H1 (cell line): Measurements from ENCODE around the gene MCL1. TPM values are rescaled to one million over a fixed set of nuclear protein-coding genes. Genes with fewer than 3 reads are reported as not detected.

Experiments
- ASH2L ChIP-seq: fragments of 200-600, 300-600 bp; sonication (generic); IDR thresholded peaks from one replicate; pipeline ENCODE4 v1.7.1; 2017; ENCODE audit warnings: low read length
- BACH1 ChIP-seq: IDR thresholded peaks from 2 replicates; pipeline ENCODE4 v1.6.1; 2012; ENCODE audit warnings: low read length, improper control_type of control experiment
- EP300 ChIP-seq, 2 experiments: IDR thresholded peaks; 1 replicate in 1 of 2; 2 replicates in 1 of 2; pipeline ENCODE4 v1.6.1; 2011 to 2012; ENCODE audit warnings: low read depth in 2 of 2, low read length in 2 of 2, mild to moderate bottlenecking in 2 of 2, borderline replicate concordance in 1 of 2, inconsistent platforms in 1 of 2, moderate library complexity in 1 of 2
- FOSL1 ChIP-seq: IDR thresholded peaks from 2 replicates; pipeline ENCODE4 v1.6.1; 2011; ENCODE audit warnings: mild to moderate bottlenecking, low read depth, low read length, moderate library complexity; ENCODE audit not compliant: insufficient read depth
- GABPA ChIP-seq: IDR thresholded peaks from 2 replicates; pipeline ENCODE4 v1.6.1; 2011; ENCODE audit warnings: mild to moderate bottlenecking, low read length, moderate library complexity, borderline replicate concordance; ENCODE audit not compliant: insufficient read depth
- JUN ChIP-seq: IDR thresholded peaks from 2 replicates; pipeline ENCODE4 v1.6.1; 2011; ENCODE audit warnings: low read depth, mild to moderate bottlenecking, improper control_type of control experiment, low read length
- NANOG ChIP-seq: IDR thresholded peaks from 2 replicates; pipeline ENCODE4 v1.6.1; 2011; ENCODE audit warnings: low read length, low read depth, mild to moderate bottlenecking, inconsistent platforms; ENCODE audit not compliant: insufficient read depth, poor library complexity, severe bottlenecking
- PHF8 ChIP-seq: fragments of 200-600 bp; sonication (generic); conservative IDR thresholded peaks from 2 replicates; pipeline ENCODE4 v1.7.1; 2012; ENCODE audit warnings: low read depth, mild to moderate bottlenecking, inconsistent platforms, low read length, moderate library complexity
- POLR2AphosphoS5 ChIP-seq: IDR thresholded peaks from 2 replicates; pipeline ENCODE4 v1.6.1; 2011; ENCODE audit warnings: low read depth, low read length
- RFX5 ChIP-seq: IDR thresholded peaks from 2 replicates; pipeline ENCODE4 v1.6.1; 2011; ENCODE audit warnings: low read depth, low read length, improper control_type of control experiment, borderline replicate concordance
- RNF2 ChIP-seq: fragments of 200-900, 300-1000 bp; sonication (generic); IDR thresholded peaks from 2 replicates; pipeline ENCODE4 v1.7.1; 2016; ENCODE audit warnings: borderline replicate concordance, low read depth, mild to moderate bottlenecking, antibody characterized with exemption, low read length; ENCODE audit not compliant: poor library complexity, severe bottlenecking; ENCODE audit errors: missing control alignments
- RXRA ChIP-seq: IDR thresholded peaks from 2 replicates; pipeline ENCODE4 v1.6.1; 2011; ENCODE audit warnings: low read depth, mild to moderate bottlenecking, low read length, moderate library complexity; ENCODE audit not compliant: insufficient read depth
- SIRT6 ChIP-seq: IDR thresholded peaks from one replicate; pipeline ENCODE4 v1.7.1; 2012; ENCODE audit warnings: low read length, inconsistent platforms
- SP4 ChIP-seq: IDR thresholded peaks from 2 replicates; pipeline ENCODE4 v1.6.1; 2012; ENCODE audit warnings: low read length, inconsistent platforms
- USF2 ChIP-seq: IDR thresholded peaks from 2 replicates; pipeline ENCODE4 v1.6.1; 2011; ENCODE audit warnings: low read length, improper control_type of control experiment
- YY1 ChIP-seq: IDR thresholded peaks from 2 replicates; pipeline ENCODE4 v1.6.1; 2011; ENCODE audit warnings: low read depth, mild to moderate bottlenecking, low read length
- polyA plus RNA-seq, 7 experiments: library from polyadenylated mRNA; depleted of rRNA in 3 of 7; stranded (reverse) in 5 of 7; unstranded in 2 of 7; fragments of >200 nt in 5 of 7; fragments of 200-250 nt in 2 of 7; gene quantifications; 1 replicate in 5 of 7; 2 replicates in 1 of 7; 4 replicates in 1 of 7; pipeline versions ENCODE4 v1.2.1 to v1.2.3, GENCODE V29; 2011 to 2013; ENCODE audit warnings: missing spikeins in 2 of 7, mixed read lengths in 2 of 7
- total RNA-seq: library from RNA; stranded (reverse); fragmentation: NEBNext Ultra II Directional; extraction: Animal tissue kit (Norgen Biotek cat#: 25700); gene quantifications from 2 replicates; pipeline ENCODE4 v1.2.1, GENCODE V29; 2021
- TF ChIP-seq, protein P1 (sequence below), 3 experiments: IDR thresholded peaks; 1 replicate in 2 of 3; 2 replicates in 1 of 3; pipeline versions ENCODE4 v1.5.1 to v1.6.1; 2011; ENCODE audit warnings: low read length in 3 of 3, mild to moderate bottlenecking in 3 of 3, inconsistent platforms in 2 of 3, low read depth in 1 of 3, moderate library complexity in 1 of 3; ENCODE audit not compliant: insufficient read depth in 1 of 3; ENCODE audit errors: control extremely low read depth in 1 of 3

The MCL1 gene
- total and polyA plus RNA-seq, 2 of the 8 experiments (the other 6 are each of a cell fraction or from before 2014, with no cell fraction given): 61.1 to 218 TPM

DNA sequence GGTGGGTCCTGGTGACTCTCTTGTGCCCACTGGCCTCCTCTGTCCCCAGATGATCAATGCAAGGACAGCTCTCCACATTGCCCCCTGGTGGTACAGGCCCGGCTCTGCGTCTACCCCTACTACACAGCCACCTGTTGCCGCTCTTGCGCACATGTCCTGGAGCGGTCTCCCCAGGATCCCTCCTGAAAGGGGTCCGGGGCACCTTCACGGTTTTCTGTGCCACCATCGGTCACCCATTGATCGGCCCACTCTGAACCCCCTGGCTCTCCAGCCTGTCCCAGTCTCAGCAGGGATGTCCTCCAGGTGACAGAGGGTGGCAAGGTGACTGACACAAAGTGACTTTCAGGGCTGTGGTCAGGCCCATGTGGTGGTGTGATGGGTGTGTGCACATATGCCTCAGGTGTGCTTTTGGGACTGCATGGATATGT lies 19.4 kb downstream of the MCL1 start (continued):
- TF ChIP-seq NANOG: no peak
- TF ChIP-seq FOSL1: no peak
- no peak for TF ChIP-seq JUN
- TF ChIP-seq YY1: no peak
- no peak for TF ChIP-seq SP4
- no peak for TF ChIP-seq SIRT6
- TF ChIP-seq BACH1: no peak
- no peak for TF ChIP-seq USF2
- TF ChIP-seq POLR2AphosphoS5: 0 out of 2 replicates have a peak, but pooled peaks have one; percentile 18
- TF ChIP-seq RNF2: no peak
- TF ChIP-seq EP300 (IDR thresholded peaks at IDR 0.05; ENCODE audit: borderline replicate concordance in 1 of 2, low read depth in 2 of 2, low read length in 2 of 2): no peak
- no peak for TF ChIP-seq ASH2L
- no peak for TF ChIP-seq RFX5
- no peak for TF ChIP-seq PHF8
- no peak for TF ChIP-seq RXRA
- TF ChIP-seq, protein P1, sequence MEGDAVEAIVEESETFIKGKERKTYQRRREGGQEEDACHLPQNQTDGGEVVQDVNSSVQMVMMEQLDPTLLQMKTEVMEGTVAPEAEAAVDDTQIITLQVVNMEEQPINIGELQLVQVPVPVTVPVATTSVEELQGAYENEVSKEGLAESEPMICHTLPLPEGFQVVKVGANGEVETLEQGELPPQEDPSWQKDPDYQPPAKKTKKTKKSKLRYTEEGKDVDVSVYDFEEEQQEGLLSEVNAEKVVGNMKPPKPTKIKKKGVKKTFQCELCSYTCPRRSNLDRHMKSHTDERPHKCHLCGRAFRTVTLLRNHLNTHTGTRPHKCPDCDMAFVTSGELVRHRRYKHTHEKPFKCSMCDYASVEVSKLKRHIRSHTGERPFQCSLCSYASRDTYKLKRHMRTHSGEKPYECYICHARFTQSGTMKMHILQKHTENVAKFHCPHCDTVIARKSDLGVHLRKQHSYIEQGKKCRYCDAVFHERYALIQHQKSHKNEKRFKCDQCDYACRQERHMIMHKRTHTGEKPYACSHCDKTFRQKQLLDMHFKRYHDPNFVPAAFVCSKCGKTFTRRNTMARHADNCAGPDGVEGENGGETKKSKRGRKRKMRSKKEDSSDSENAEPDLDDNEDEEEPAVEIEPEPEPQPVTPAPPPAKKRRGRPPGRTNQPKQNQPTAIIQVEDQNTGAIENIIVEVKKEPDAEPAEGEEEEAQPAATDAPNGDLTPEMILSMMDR (IDR thresholded peaks at IDR 0.05; ENCODE audit: control extremely low read depth in 1 of 3, insufficient read depth in 1 of 3, low read depth in 1 of 3, low read length in 3 of 3): peak in 2 of 3 experiments; percentile 86 to 97; a peak in 3 of 4 replicates
- no peak; the same call in 1 of the 2 replicates for TF ChIP-seq GABPA
